Neural cell (in vitro differentiated cells): ENCODE measurements around the gene EXOC6B. TPM values are rescaled to one million over a fixed set of nuclear protein-coding genes. Genes with fewer than 3 reads are reported as not detected.

ENCODE experiments used
- H2AFZ ChIP-seq: fragments of 200-600, 300-800 bp; sonication (generic), shearing (Covaris generic); 2 replicates; pipeline ENCODE4 v1.6.0; 2014; ENCODE audit warnings: low read depth, mild to moderate bottlenecking, antibody characterized with exemption, low read length, moderate library complexity
- H3F3A ChIP-seq: fragments of 200-600 bp; shearing (Covaris generic); 2 replicates; pipeline ENCODE4 v1.6.1; 2016; ENCODE audit warnings: mild to moderate bottlenecking, moderate library complexity, mixed read lengths, antibody characterized with exemption, low read length; ENCODE audit not compliant: insufficient read depth, poor library complexity, severe bottlenecking
- H3K27ac ChIP-seq: fragments of 200-600, 300-800 bp; sonication (generic), shearing (Covaris generic); 2 replicates; pipeline ENCODE4 v1.5.1; 2014; ENCODE audit warnings: mild to moderate bottlenecking, low read length, moderate library complexity
- H3K27me3 ChIP-seq: fragments of 300-800, 200-600 bp; sonication (generic), shearing (Covaris generic); 2 replicates; pipeline ENCODE4 v1.6.0; 2014; ENCODE audit warnings: mild to moderate bottlenecking, low read depth, low read length, moderate library complexity; ENCODE audit not compliant: insufficient read depth
- H3K36me3 ChIP-seq: fragments of 300-800, 200-600 bp; sonication (generic), shearing (Covaris generic); 2 replicates; pipeline ENCODE4 v1.5.1; 2014; ENCODE audit warnings: mild to moderate bottlenecking, antibody characterized with exemption, low read length, moderate library complexity; ENCODE audit not compliant: insufficient read depth
- H3K4me2 ChIP-seq: fragments of 300-800, 200-600 bp; sonication (generic), shearing (Covaris generic); 2 replicates; pipeline ENCODE4 v1.6.0; 2014; ENCODE audit warnings: mild to moderate bottlenecking, low read length
- H3K4me3 ChIP-seq: fragments of 300-800, 200-600 bp; sonication (generic), shearing (Covaris generic); 2 replicates; pipeline ENCODE4 v1.5.1; 2014; ENCODE audit warnings: mild to moderate bottlenecking, low read length, moderate library complexity
- H3K79me2 ChIP-seq: fragments of 200-600 bp; shearing (Covaris generic); replicated peaks from 2 replicates; pipeline ENCODE4 v1.6.0; 2014; ENCODE audit warnings: mild to moderate bottlenecking, low read length, moderate library complexity; ENCODE audit not compliant: insufficient read depth
- H3K9ac ChIP-seq: fragments of 300-800, 200-600 bp; sonication (generic), shearing (Covaris generic); 2 replicates; pipeline ENCODE4 v1.6.1; 2016; ENCODE audit warnings: mild to moderate bottlenecking, low read length, mixed read lengths
- H3K9me2 ChIP-seq: fragments of 200-600 bp; shearing (Covaris generic); 2 replicates; pipeline ENCODE4 v1.6.1; 2016; ENCODE audit warnings: mild to moderate bottlenecking, low read length, mixed read lengths; ENCODE audit not compliant: insufficient read depth
- H3K9me3 ChIP-seq: fragments of 200-600, 300-800 bp; sonication (generic), shearing (Covaris generic); 2 replicates; pipeline ENCODE4 v1.6.1; 2016; ENCODE audit warnings: mild to moderate bottlenecking, mixed run types, low read length, moderate library complexity, mixed read lengths
- H4K20me1 ChIP-seq: fragments of 200-600 bp; shearing (Covaris generic); 2 replicates; pipeline ENCODE4 v1.6.1; 2016; ENCODE audit warnings: mild to moderate bottlenecking, mixed run types; ENCODE audit not compliant: insufficient read depth
- CTCF ChIP-seq: fragments of 450-650 bp; IDR thresholded peaks from 2 replicates; pipeline ENCODE4 v1.5.1; 2014; ENCODE audit warnings: antibody characterized with exemption, mild to moderate bottlenecking, moderate library complexity; ENCODE audit not compliant: poor library complexity, severe bottlenecking
- EP300 ChIP-seq: fragments of 450-650 bp; conservative IDR thresholded peaks from 2 replicates; pipeline ENCODE4 v1.6.1; 2014; ENCODE audit warnings: antibody characterized with exemption, mild to moderate bottlenecking, moderate library complexity; ENCODE audit not compliant: poor library complexity, severe bottlenecking
- EZH2 ChIP-seq: fragments of 200-600, 300-800 bp; shearing (Covaris generic), sonication (generic); IDR thresholded peaks from 2 replicates; pipeline ENCODE4 v1.6.1; 2014; ENCODE audit warnings: antibody characterized with exemption, low read length, borderline replicate concordance, mild to moderate bottlenecking; ENCODE audit not compliant: insufficient read depth, poor library complexity, severe bottlenecking
- MXI1 ChIP-seq: fragments of 450-650 bp; conservative IDR thresholded peaks from 2 replicates; pipeline ENCODE4 v1.6.1; 2014; ENCODE audit warnings: antibody characterized with exemption, mild to moderate bottlenecking; ENCODE audit not compliant: poor library complexity, severe bottlenecking
- POLR2AphosphoS5 ChIP-seq: IDR thresholded peaks from 2 replicates; pipeline ENCODE4 v1.6.1; 2012
- RAD21 ChIP-seq: fragments of 450-650 bp; conservative IDR thresholded peaks from 2 replicates; pipeline ENCODE4 v1.6.1; 2014; ENCODE audit warnings: antibody characterized with exemption, mild to moderate bottlenecking, moderate library complexity
- REST ChIP-seq: IDR thresholded peaks from 2 replicates; pipeline ENCODE4 v1.6.1; 2012; ENCODE audit warnings: borderline replicate concordance
- SMC3 ChIP-seq: fragments of 450-650 bp; conservative IDR thresholded peaks from 2 replicates; pipeline ENCODE4 v1.6.1; 2014; ENCODE audit warnings: antibody characterized with exemption, mild to moderate bottlenecking, moderate library complexity; ENCODE audit not compliant: poor library complexity
- TAF1 ChIP-seq: IDR thresholded peaks from 2 replicates; pipeline ENCODE4 v1.6.1; 2012; ENCODE audit warnings: low read depth
- polyA plus RNA-seq: library from polyadenylated mRNA; depleted of rRNA; stranded (reverse); fragments of >200 nt; gene quantifications from 2 replicates; pipeline ENCODE4 v1.2.3, GENCODE V29; 2014

Gene EXOC6B
- polyA plus RNA-seq, 1 donor from 2014 or later: 23.4 TPM

- TF ChIP-seq EP300: no peak
- TF ChIP-seq CTCF: no peak
- no peak for TF ChIP-seq EZH2
- Histone ChIP-seq H3K27me3 (peaks cover 61% of the 10 kb centered on the region), H3K36me3 (no peaks in the 10 kb centered on the region), H3K9ac (no peak overlapping the region), H3K4me2 (no peak overlapping the region), H4K20me1 (no peaks in the 10 kb centered on the region), H3K9me3 (no peaks in the 10 kb centered on the region), H3K4me3 (no peak overlapping the region), H3K27ac (no peak overlapping the region), H3F3A (no peaks in the 10 kb centered on the region), H3K9me2 (no peaks in the 10 kb centered on the region), H2AFZ (no peak overlapping the region), H3K79me2 (no peaks in the 10 kb centered on the region)
These were observed 683.9 kb downstream of the EXOC6B start for GRCh38 chr2:72141881-72142451.

- Histone ChIP-seq H3K9ac (no peak overlapping the region), H3K27me3 (peaks cover 53% of the 10 kb centered on the region)
These were observed 684.7 kb downstream of the EXOC6B start for GRCh38 chr2:72141032-72141645.

More at GRCh38 chr2:72141032-72141645, 684.7 kb downstream of the EXOC6B start:
- no peak overlapping the region for H3K27ac ChIP-seq
- H3K36me3 ChIP-seq: no peaks in the 10 kb centered on the region
- no peak overlapping the region for H2AFZ ChIP-seq
- H3F3A ChIP-seq: no peaks in the 10 kb centered on the region
- TF ChIP-seq TAF1 (no peak), SMC3 (no peak), EZH2 (no peak), EP300 (no peak), MXI1 (no peak), CTCF (no peak), RAD21 (no peak), REST (no peak), POLR2AphosphoS5 (no peak)
- H4K20me1 ChIP-seq: no peaks in the 10 kb centered on the region
- no peak overlapping the region for H3K4me3 ChIP-seq
- H3K79me2 ChIP-seq: no peaks in the 10 kb centered on the region
- H3K9me2 ChIP-seq: no peaks in the 10 kb centered on the region
- H3K9me3 ChIP-seq: no peaks in the 10 kb centered on the region
- H3K4me2 ChIP-seq: no peak overlapping the region
